Measurements from ENCODE around the gene BACH2. TPM values are rescaled to one million over a fixed set of nuclear protein-coding genes. Genes with fewer than 3 reads are reported as not detected.

The BACH2 gene
- total RNA-seq, 1 donor from 2014 or later = 7.8 TPM

GRCh38 chr6:89952686-89953085 lies 344.0 kb downstream of the BACH2 start:
- peaks cover 8% of the 10 kb centered on the region for H3K36me3 Mint-ChIP-seq (ENCODE audit: low read depth)
- no peak overlapping the region for H3K27ac Mint-ChIP-seq (ENCODE audit: unreplicated experiment)
- H3K4me3 Mint-ChIP-seq (ENCODE audit: unreplicated experiment) = no peak overlapping the region
- no peaks in the 10 kb centered on the region for H3K9me3 Mint-ChIP-seq (ENCODE audit: low read depth)
- DNase-seq (ENCODE audit: low spot score) = no peak
- H3K4me1 Mint-ChIP-seq (ENCODE audit: low read depth) = no peaks in the 10 kb centered on the region
- H3K27me3 Mint-ChIP-seq (ENCODE audit: low read depth) = no peaks in the 10 kb centered on the region
- TF ChIP-seq, protein P1, sequence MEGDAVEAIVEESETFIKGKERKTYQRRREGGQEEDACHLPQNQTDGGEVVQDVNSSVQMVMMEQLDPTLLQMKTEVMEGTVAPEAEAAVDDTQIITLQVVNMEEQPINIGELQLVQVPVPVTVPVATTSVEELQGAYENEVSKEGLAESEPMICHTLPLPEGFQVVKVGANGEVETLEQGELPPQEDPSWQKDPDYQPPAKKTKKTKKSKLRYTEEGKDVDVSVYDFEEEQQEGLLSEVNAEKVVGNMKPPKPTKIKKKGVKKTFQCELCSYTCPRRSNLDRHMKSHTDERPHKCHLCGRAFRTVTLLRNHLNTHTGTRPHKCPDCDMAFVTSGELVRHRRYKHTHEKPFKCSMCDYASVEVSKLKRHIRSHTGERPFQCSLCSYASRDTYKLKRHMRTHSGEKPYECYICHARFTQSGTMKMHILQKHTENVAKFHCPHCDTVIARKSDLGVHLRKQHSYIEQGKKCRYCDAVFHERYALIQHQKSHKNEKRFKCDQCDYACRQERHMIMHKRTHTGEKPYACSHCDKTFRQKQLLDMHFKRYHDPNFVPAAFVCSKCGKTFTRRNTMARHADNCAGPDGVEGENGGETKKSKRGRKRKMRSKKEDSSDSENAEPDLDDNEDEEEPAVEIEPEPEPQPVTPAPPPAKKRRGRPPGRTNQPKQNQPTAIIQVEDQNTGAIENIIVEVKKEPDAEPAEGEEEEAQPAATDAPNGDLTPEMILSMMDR (IDR thresholded peaks at IDR 0.05) = no peak

GRCh38 chr6:89952105-89952671 lies 344.5 kb downstream of the BACH2 start:
- TF ChIP-seq, protein P1 (IDR thresholded peaks at IDR 0.05) = no peak
- Mint-ChIP-seq H3K36me3 (ENCODE audit: low read depth) (peaks cover 8% of the 10 kb centered on the region), H3K4me3 (ENCODE audit: unreplicated experiment) (no peak overlapping the region), H3K27ac (ENCODE audit: unreplicated experiment) (no peak overlapping the region), H3K27me3 (ENCODE audit: low read depth) (no peaks in the 10 kb centered on the region), H3K9me3 (ENCODE audit: low read depth) (no peaks in the 10 kb centered on the region), H3K4me1 (ENCODE audit: low read depth) (no peaks in the 10 kb centered on the region)
- DNase-seq (ENCODE audit: low spot score) = no peak

- Mint-ChIP-seq H3K4me1 (ENCODE audit: low read depth) (no peaks in the 10 kb centered on the region), H3K27ac (ENCODE audit: unreplicated experiment) (no peak overlapping the region), H3K36me3 (ENCODE audit: low read depth) (peaks cover 8% of the 10 kb centered on the region), H3K4me3 (ENCODE audit: unreplicated experiment) (no peak overlapping the region), H3K27me3 (ENCODE audit: low read depth) (no peaks in the 10 kb centered on the region), H3K9me3 (ENCODE audit: low read depth) (no peaks in the 10 kb centered on the region)
- TF ChIP-seq, protein P1 (IDR thresholded peaks at IDR 0.05) = no peak
- no peak for DNase-seq (ENCODE audit: low spot score)
Measured at GRCh38 chr6:89951574-89952104, 345.0 kb downstream of the BACH2 start.

GRCh38 chr6:89950879-89951391 lies 345.7 kb downstream of the BACH2 start:
- Mint-ChIP-seq H3K9me3 (ENCODE audit: low read depth) (no peaks in the 10 kb centered on the region), H3K4me3 (ENCODE audit: unreplicated experiment) (no peak overlapping the region), H3K36me3 (ENCODE audit: low read depth) (peaks cover 8% of the 10 kb centered on the region), H3K4me1 (ENCODE audit: low read depth) (no peaks in the 10 kb centered on the region), H3K27ac (ENCODE audit: unreplicated experiment) (no peak overlapping the region), H3K27me3 (ENCODE audit: low read depth) (no peaks in the 10 kb centered on the region)
- TF ChIP-seq, protein P1 (IDR thresholded peaks at IDR 0.05) = no peak
- no peak for DNase-seq (ENCODE audit: low spot score)

DNA sequence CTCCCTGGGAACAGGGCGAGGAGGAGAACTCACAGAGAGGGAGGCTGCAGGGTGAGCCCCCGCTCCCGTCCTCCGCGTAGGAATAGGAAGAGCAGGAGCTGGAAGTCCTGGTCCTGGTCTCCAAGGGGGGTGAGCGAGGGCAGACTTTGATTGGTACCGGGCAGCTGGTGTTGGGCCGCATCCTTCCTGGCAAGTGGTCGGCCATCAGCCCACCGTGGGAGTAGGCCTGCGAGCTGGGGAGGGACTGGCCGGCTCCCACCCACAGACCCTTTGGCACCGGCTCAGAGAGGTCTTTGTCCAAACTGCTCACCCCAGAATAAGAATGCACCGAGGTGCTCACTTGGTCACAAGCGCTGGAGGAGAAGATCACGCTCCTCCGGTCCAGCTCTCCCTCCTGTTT lies 346.2 kb downstream of the BACH2 start:
- no peaks in the 10 kb centered on the region for H3K27me3 Mint-ChIP-seq (ENCODE audit: low read depth)

More for the DNA sequence above, 346.2 kb downstream of the BACH2 start:
- Mint-ChIP-seq H3K4me1 (ENCODE audit: low read depth) (no peaks in the 10 kb centered on the region), H3K9me3 (ENCODE audit: low read depth) (no peaks in the 10 kb centered on the region), H3K4me3 (ENCODE audit: unreplicated experiment) (no peak overlapping the region), H3K36me3 (ENCODE audit: low read depth) (peaks cover 8% of the 10 kb centered on the region), H3K27ac (ENCODE audit: unreplicated experiment) (no peak overlapping the region)
- TF ChIP-seq, protein P1 (IDR thresholded peaks at IDR 0.05) = no peak
- no peak for DNase-seq (ENCODE audit: low spot score)

Measured in chondrocyte (in vitro differentiated cells).